ACC112 (cell line): ENCODE measurements around the gene CELA2B.
"Not testable (repeated sequence)": the region's sequence is repeated elsewhere in the genome, so short reads cannot be mapped to it uniquely, and the experiment has no call there.

Experiments
- H2AFZ ChIP-seq: fragments of 200-600 bp; sonication (generic); one replicate; pipeline ENCODE4 v1.6.0; 2017; ENCODE audit warnings: antibody characterized with exemption, low read length; ENCODE audit not compliant: unreplicated experiment
- H3K27ac ChIP-seq: fragments of 200-600 bp; sonication (generic); 2 replicates; pipeline ENCODE4 v1.5.1; 2014; ENCODE audit warnings: low read depth, mild to moderate bottlenecking, antibody characterized with exemption, low read length, moderate library complexity
- H3K27me3 ChIP-seq: fragments of 200-600 bp; sonication (generic); 2 replicates; pipeline ENCODE4 v1.6.1; 2014; ENCODE audit warnings: mild to moderate bottlenecking, antibody characterized with exemption, low read length, moderate library complexity, mixed read lengths; ENCODE audit not compliant: insufficient read depth
- H3K36me3 ChIP-seq: fragments of 200-600 bp; sonication (generic); 2 replicates; pipeline ENCODE4 v1.6.1; 2016; ENCODE audit warnings: mild to moderate bottlenecking, antibody characterized with exemption, low read length, moderate library complexity, mixed read lengths; ENCODE audit not compliant: insufficient read depth
- H3K4me1 ChIP-seq: fragments of 200-600 bp; sonication (generic); one replicate; pipeline ENCODE4 v1.6.1; 2016; ENCODE audit warnings: low read length, mixed read lengths; ENCODE audit not compliant: insufficient read depth, unreplicated experiment, control insufficient read depth
- H3K4me3 ChIP-seq: fragments of 200-600 bp; sonication (generic); 2 replicates; pipeline ENCODE4 v1.5.1; 2014; ENCODE audit warnings: mild to moderate bottlenecking, low read depth, low read length
- H3K79me2 ChIP-seq: fragments of 200-600 bp; sonication (generic); one replicate; pipeline ENCODE4 v1.6.0; 2016; ENCODE audit warnings: low read length; ENCODE audit not compliant: control insufficient read depth, unreplicated experiment, insufficient read depth

Gene CELA2B

GRCh38 chr1:15504436-15504835 is 28.5 kb downstream of the CELA2B start:
- Histone ChIP-seq H3K36me3 (no peaks in the 10 kb centered on the region), H3K79me2 (no peaks in the 10 kb centered on the region)

GRCh38 chr1:15506831-15507230 is 30.9 kb downstream of the CELA2B start:
- Histone ChIP-seq H3K4me1 (peaks cover 6% of the 10 kb centered on the region), H3K27me3 (no peaks in the 10 kb centered on the region), H3K36me3 (no peaks in the 10 kb centered on the region), H3K79me2 (no peaks in the 10 kb centered on the region), H2AFZ (no peak overlapping the region), H3K27ac (no peak overlapping the region), H3K4me3 (no peak overlapping the region)

More at GRCh38 chr1:15504436-15504835, 28.5 kb downstream of the CELA2B start:
- H3K4me1 ChIP-seq = no peaks in the 10 kb centered on the region
- H3K4me3 ChIP-seq = no peak overlapping the region
- no peak overlapping the region for H3K27ac ChIP-seq
- H3K27me3 ChIP-seq = no peaks in the 10 kb centered on the region
- H2AFZ ChIP-seq = no peak overlapping the region

GRCh38 chr1:15507278-15507677 is 31.4 kb downstream of the CELA2B start:
- H3K27ac ChIP-seq = no peak overlapping the region
- H3K4me1 ChIP-seq = peaks cover 6% of the 10 kb centered on the region
- no peak overlapping the region for H3K4me3 ChIP-seq
- no peak overlapping the region for H2AFZ ChIP-seq
- no peaks in the 10 kb centered on the region for H3K79me2 ChIP-seq
- H3K36me3 ChIP-seq = no peaks in the 10 kb centered on the region
- H3K27me3 ChIP-seq = no peaks in the 10 kb centered on the region

GRCh38 chr1:15508700-15509487 is 33.0 kb downstream of the CELA2B start:
- H3K36me3 ChIP-seq = no peaks in the 10 kb centered on the region
- H3K27me3 ChIP-seq = no peaks in the 10 kb centered on the region
- H3K4me1 ChIP-seq = peaks cover 6% of the 10 kb centered on the region
- no peak overlapping the region for H2AFZ ChIP-seq
- no peak overlapping the region for H3K27ac ChIP-seq
- no peak overlapping the region for H3K4me3 ChIP-seq
- no peaks in the 10 kb centered on the region for H3K79me2 ChIP-seq

GRCh38 chr1:15509586-15509985 is 33.7 kb downstream of the CELA2B start:
- H3K79me2 ChIP-seq = no peaks in the 10 kb centered on the region
- no peak overlapping the region for H3K27ac ChIP-seq
- H3K4me3 ChIP-seq = no peak overlapping the region
- no peaks in the 10 kb centered on the region for H3K27me3 ChIP-seq
- no peaks in the 10 kb centered on the region for H3K36me3 ChIP-seq
- H3K4me1 ChIP-seq = peaks cover 6% of the 10 kb centered on the region
- H2AFZ ChIP-seq = no peak overlapping the region

GRCh38 chr1:15510611-15511405 is 34.9 kb downstream of the CELA2B start:
- Histone ChIP-seq H3K27me3 (no peaks in the 10 kb centered on the region), H3K27ac (no peak overlapping the region), H2AFZ (no peak overlapping the region), H3K79me2 (no peaks in the 10 kb centered on the region), H3K36me3 (no peaks in the 10 kb centered on the region), H3K4me1 (peaks cover 12% of the 10 kb centered on the region), H3K4me3 (no peak overlapping the region)

GRCh38 chr1:15513192-15513591 is 37.3 kb downstream of the CELA2B start:
- Histone ChIP-seq H3K36me3 (no peaks in the 10 kb centered on the region), H2AFZ (no peak overlapping the region), H3K79me2 (no peaks in the 10 kb centered on the region), H3K27me3 (no peaks in the 10 kb centered on the region), H3K4me3 (no peak overlapping the region), H3K4me1 (peaks cover 12% of the 10 kb centered on the region), H3K27ac (no peak overlapping the region)

GRCh38 chr1:15513919-15514318 is 38.0 kb downstream of the CELA2B start:
- Histone ChIP-seq H3K79me2 (no peaks in the 10 kb centered on the region), H3K4me1 (peaks cover 12% of the 10 kb centered on the region), H3K4me3 (no peak overlapping the region), H2AFZ (no peak overlapping the region), H3K36me3 (no peaks in the 10 kb centered on the region), H3K27me3 (no peaks in the 10 kb centered on the region), H3K27ac (no peak overlapping the region)

GRCh38 chr1:15514557-15514956 is 38.7 kb downstream of the CELA2B start:
- not testable (repeated sequence) for H3K36me3 ChIP-seq, H2AFZ ChIP-seq, H3K4me3 ChIP-seq, H3K27me3 ChIP-seq, H3K27ac ChIP-seq, H3K79me2 ChIP-seq
- peaks cover 12% of the 10 kb centered on the region for H3K4me1 ChIP-seq

GRCh38 chr1:15515022-15515663 is 39.2 kb downstream of the CELA2B start:
- Histone ChIP-seq H3K27ac (no peak overlapping the region), H3K36me3 (no peaks in the 10 kb centered on the region), H3K4me1 (peaks cover 12% of the 10 kb centered on the region), H3K27me3 (no peaks in the 10 kb centered on the region), H2AFZ (no peak overlapping the region), H3K79me2 (no peaks in the 10 kb centered on the region), H3K4me3 (no peak overlapping the region)
